Gastrocnemius medialis (tissue), 4 donors: Measurements from ENCODE around the gene UNC5C. TPM values are rescaled to one million over a fixed set of nuclear protein-coding genes. Genes with fewer than 3 reads are reported as not detected.

Experiments used
- ATAC-seq, 2 donors: fragments of 150-250 bp; one replicate each; pipeline ENCODE4 v1.9.1; 2016
- DNase-seq, 2 donors: peaks; one replicate each; pipeline ENCODE4 v3.0.0-alpha.2; 2019
- H3K27ac ChIP-seq, 4 donors: fragments of 200-600 bp; sonication (generic); 1 replicate in 1 of 4; 2 replicates in 3 of 4; pipeline ENCODE4 v1.5.1; 2016 to 2018; ENCODE audit warnings: mild to moderate bottlenecking in 2 of 4, moderate library complexity in 1 of 4
- H3K27me3 ChIP-seq, 3 donors: fragments of 200-600 bp; sonication (generic) in 2 of 3; 1 replicate in 1 of 3; 2 replicates in 2 of 3; pipeline versions ENCODE4 v1.5.1 to v1.6.0; 2016 to 2019; ENCODE audit warnings: mild to moderate bottlenecking in 1 of 3, moderate library complexity in 1 of 3
- H3K36me3 ChIP-seq, 2 donors: fragments of 200-600 bp; sonication (generic) in 1 of 2; one replicate each; pipeline ENCODE4 v1.5.1; 2017 to 2018
- H3K4me1 ChIP-seq, 2 donors: fragments of 200-600 bp; sonication (generic) in 1 of 2; one replicate each; pipeline ENCODE4 v1.5.1; 2016 to 2017; ENCODE audit warnings: mild to moderate bottlenecking in 2 of 2
- H3K4me3 ChIP-seq, 4 donors: fragments of 200-600 bp; sonication (generic) in 3 of 4; 1 replicate in 1 of 4; 2 replicates in 3 of 4; pipeline ENCODE4 v1.5.1; 2016 to 2019; ENCODE audit warnings: mild to moderate bottlenecking in 2 of 4
- H3K9me3 ChIP-seq, 3 donors: fragments of 200-600 bp; sonication (generic) in 2 of 3; 1 replicate in 1 of 3; 2 replicates in 2 of 3; pipeline ENCODE4 v1.5.1; 2016 to 2019
- POLR2A ChIP-seq, 2 donors: fragments of 450-650 bp; IDR thresholded peaks; one replicate each; pipeline ENCODE4 v1.6.1; 2017; ENCODE audit warnings: antibody characterized with exemption in 2 of 2, mild to moderate bottlenecking in 2 of 2, moderate library complexity in 2 of 2
- in situ Hi-C, 4 donors: fragments of 200-750 bp; cut with MboI; loops; one replicate each; pipeline versions ENCODE4 v1.15.0 to v1.8.0; 2017; ENCODE audit warnings: low sequenced_read_pairs in 4 of 4
- intact Hi-C: fragments of 100-400 bp; cut with DNase I; formaldehyde crosslinking; loops from one replicate; pipeline ENCODE4 v1.15.1; 2023; ENCODE audit warnings: low total_unique reads
- total RNA-seq, 4 donors: library from RNA; depleted of rRNA; stranded (reverse); fragments of >200 nt; gene quantifications; one replicate each; pipeline versions ENCODE4 v1.1.0 to v1.2.3, GENCODE V29; 2016
- TF ChIP-seq, protein P1 (sequence below), 5 experiments: fragments of 450-650 bp in 3 of 5; fragments of 200-600 bp in 2 of 5; sonication (generic) in 2 of 5; IDR thresholded peaks in 4 of 5; conservative IDR thresholded peaks in 1 of 5; 1 replicate in 4 of 5; 2 replicates in 1 of 5; pipeline ENCODE4 v1.5.1; 2016 to 2019; ENCODE audit warnings: antibody characterized with exemption in 5 of 5, mild to moderate bottlenecking in 3 of 5, moderate library complexity in 3 of 5

Gene UNC5C
- total RNA-seq, 4 donors from 2014 or later = 0.07 to 0.33 (median 0.23) TPM; not detected in 1

DNA sequence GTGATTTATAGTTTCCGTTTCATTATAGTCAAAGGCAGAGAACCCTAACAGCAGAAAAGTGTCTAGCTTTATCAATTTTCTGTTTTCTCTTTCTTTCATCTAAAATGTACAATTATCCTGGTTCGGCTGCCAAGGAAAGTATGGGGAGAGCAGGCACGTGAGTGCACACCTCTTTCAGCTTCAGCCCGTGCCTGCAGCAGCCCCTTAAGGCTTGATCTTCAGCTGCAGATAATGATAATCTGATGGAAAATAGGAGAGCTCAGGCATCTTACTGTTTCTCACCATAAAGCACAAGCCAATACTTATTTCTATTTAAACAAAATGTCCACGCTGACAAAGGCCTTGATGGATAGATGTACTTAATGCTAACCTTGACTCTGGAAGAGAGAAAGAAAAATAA, 334.4 kb downstream of the UNC5C start:
- no peaks in the 10 kb centered on the region for H3K36me3 ChIP-seq
- ATAC-seq = no peak
- H3K27ac ChIP-seq = no peak overlapping the region
- H3K4me1 ChIP-seq = no peaks in the 10 kb centered on the region
- no peaks in the 10 kb centered on the region for H3K9me3 ChIP-seq
- intact Hi-C loops (no loop called here), in situ Hi-C loops (no loop called here)
- H3K4me3 ChIP-seq = no peak overlapping the region
- TF ChIP-seq, protein P1, sequence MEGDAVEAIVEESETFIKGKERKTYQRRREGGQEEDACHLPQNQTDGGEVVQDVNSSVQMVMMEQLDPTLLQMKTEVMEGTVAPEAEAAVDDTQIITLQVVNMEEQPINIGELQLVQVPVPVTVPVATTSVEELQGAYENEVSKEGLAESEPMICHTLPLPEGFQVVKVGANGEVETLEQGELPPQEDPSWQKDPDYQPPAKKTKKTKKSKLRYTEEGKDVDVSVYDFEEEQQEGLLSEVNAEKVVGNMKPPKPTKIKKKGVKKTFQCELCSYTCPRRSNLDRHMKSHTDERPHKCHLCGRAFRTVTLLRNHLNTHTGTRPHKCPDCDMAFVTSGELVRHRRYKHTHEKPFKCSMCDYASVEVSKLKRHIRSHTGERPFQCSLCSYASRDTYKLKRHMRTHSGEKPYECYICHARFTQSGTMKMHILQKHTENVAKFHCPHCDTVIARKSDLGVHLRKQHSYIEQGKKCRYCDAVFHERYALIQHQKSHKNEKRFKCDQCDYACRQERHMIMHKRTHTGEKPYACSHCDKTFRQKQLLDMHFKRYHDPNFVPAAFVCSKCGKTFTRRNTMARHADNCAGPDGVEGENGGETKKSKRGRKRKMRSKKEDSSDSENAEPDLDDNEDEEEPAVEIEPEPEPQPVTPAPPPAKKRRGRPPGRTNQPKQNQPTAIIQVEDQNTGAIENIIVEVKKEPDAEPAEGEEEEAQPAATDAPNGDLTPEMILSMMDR (IDR thresholded peaks at IDR 0.05 in 4 of 5, conservative IDR thresholded peaks at IDR 0.05 in 1 of 5) = no peak
- no peak for TF ChIP-seq POLR2A (IDR thresholded peaks at IDR 0.05)
- no peaks in the 10 kb centered on the region for H3K27me3 ChIP-seq
- DNase-seq = no peak

DNA sequence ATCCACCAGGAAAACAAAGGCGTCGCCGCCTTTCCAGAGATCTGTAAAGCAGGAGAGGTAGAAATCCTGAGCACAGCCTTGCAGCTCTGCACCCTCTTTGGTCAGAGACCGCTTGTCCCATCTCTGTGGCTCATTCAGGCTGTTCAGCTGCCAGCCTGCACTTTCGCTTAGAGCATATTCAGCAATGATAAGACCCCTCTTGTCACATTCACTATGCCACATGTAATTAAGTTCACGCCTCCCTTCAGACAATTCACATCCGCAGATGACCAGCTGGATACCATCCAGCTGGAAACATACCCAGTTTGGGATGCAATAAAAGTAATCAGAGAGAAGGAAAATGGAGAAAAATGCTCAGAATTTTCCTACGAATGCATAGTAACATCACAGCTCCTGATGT, 335.4 kb downstream of the UNC5C start:
- H3K27me3 ChIP-seq = no peaks in the 10 kb centered on the region
- intact Hi-C loops (no loop called here), in situ Hi-C loops (no loop called here)
- ATAC-seq (no peak), DNase-seq (no peak)
- H3K27ac ChIP-seq = no peak overlapping the region
- no peaks in the 10 kb centered on the region for H3K4me1 ChIP-seq
- H3K36me3 ChIP-seq = no peaks in the 10 kb centered on the region
- H3K9me3 ChIP-seq = no peaks in the 10 kb centered on the region
- TF ChIP-seq POLR2A (IDR thresholded peaks at IDR 0.05) = no peak
- TF ChIP-seq, protein P1 (IDR thresholded peaks at IDR 0.05 in 4 of 5, conservative IDR thresholded peaks at IDR 0.05 in 1 of 5) = no peak
- H3K4me3 ChIP-seq = no peak overlapping the region

DNA sequence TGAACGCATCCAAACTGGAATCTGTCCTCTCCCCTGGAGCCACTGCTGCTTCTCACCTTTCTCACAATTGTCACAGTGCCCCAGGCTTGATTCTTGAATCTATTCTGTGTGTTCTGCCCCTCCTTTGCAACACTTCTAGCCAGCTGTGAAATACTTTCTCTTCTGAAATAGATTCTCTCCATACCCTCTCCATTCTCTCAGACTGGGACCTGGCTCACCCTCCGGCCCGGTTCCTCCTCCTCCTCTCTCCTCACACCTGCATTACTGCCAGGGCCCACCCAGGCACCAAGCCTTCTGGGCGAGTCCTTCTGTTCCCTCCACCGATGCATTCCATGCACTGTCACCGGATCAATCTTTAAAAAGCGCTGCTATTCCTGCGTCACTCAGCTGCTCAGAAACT, 336.1 kb downstream of the UNC5C start:
- in situ Hi-C loops = no loop called here
- Histone ChIP-seq H3K36me3 (no peaks in the 10 kb centered on the region), H3K27me3 (no peaks in the 10 kb centered on the region), H3K4me3 (no peak overlapping the region), H3K4me1 (no peaks in the 10 kb centered on the region), H3K9me3 (no peaks in the 10 kb centered on the region), H3K27ac (no peak overlapping the region)
- DNase-seq = no peak
- no peak for ATAC-seq
- no peak for TF ChIP-seq POLR2A (IDR thresholded peaks at IDR 0.05)
- TF ChIP-seq, protein P1 (IDR thresholded peaks at IDR 0.05 in 4 of 5, conservative IDR thresholded peaks at IDR 0.05 in 1 of 5) = no peak
- intact Hi-C loops = no loop called here

DNA sequence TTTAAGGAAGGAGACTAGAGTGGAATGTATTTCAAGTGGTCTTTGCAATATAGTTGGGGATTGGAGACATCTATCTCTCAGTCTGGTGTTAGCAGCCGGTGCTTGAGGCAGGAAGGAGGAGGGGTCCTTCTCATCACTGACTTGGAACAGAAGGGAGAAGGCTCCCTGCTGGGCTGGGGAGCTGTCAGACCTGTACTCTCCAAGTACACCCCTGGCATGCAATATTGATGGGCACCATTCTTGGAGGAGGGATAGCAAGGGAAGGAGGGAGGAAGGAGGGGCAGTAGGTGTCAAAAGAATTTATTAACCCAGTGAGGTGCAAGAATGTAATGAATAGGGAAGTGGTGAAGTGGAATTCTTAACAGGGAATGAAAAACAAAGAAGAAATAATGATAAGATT, 338.8 kb downstream of the UNC5C start:
- no peak for TF ChIP-seq POLR2A (IDR thresholded peaks at IDR 0.05)
- TF ChIP-seq, protein P1 (IDR thresholded peaks at IDR 0.05 in 4 of 5, conservative IDR thresholded peaks at IDR 0.05 in 1 of 5) = no peak
- H3K27ac ChIP-seq = no peak overlapping the region
- in situ Hi-C loops (no loop called here), intact Hi-C loops (no loop called here)
- H3K9me3 ChIP-seq = no peaks in the 10 kb centered on the region
- no peaks in the 10 kb centered on the region for H3K36me3 ChIP-seq
- no peaks in the 10 kb centered on the region for H3K4me1 ChIP-seq
- no peaks in the 10 kb centered on the region for H3K27me3 ChIP-seq
- no peak overlapping the region for H3K4me3 ChIP-seq
- DNase-seq (no peak), ATAC-seq (no peak)

DNA sequence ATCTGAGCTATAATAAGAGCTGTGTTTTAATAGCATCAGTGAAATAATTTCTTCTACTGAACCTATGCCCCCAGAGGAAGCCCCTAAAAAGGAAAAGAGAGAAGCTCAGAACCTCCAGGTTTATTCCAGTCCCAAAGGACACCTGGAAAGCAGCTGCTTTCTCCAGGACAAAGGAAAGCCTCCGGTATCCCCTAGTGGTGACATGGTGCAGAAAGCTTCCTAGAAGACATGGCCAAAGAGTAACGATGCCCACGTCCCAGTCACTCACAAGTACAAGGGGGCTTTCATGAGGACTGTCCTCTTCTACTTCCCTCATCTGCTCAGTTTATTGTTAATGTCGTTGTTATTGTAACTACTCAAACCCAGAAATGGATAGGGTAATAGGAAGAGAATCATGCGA, 343.9 kb downstream of the UNC5C start:
- no peaks in the 10 kb centered on the region for H3K9me3 ChIP-seq
- TF ChIP-seq, protein P1 (IDR thresholded peaks at IDR 0.05 in 4 of 5, conservative IDR thresholded peaks at IDR 0.05 in 1 of 5) = no peak
- TF ChIP-seq POLR2A (IDR thresholded peaks at IDR 0.05) = no peak
- in situ Hi-C loops = no loop called here
- no peaks in the 10 kb centered on the region for H3K27me3 ChIP-seq
- no peaks in the 10 kb centered on the region for H3K4me1 ChIP-seq
- no peaks in the 10 kb centered on the region for H3K36me3 ChIP-seq
- intact Hi-C loops = no loop called here
- H3K27ac ChIP-seq = no peak overlapping the region
- no peak overlapping the region for H3K4me3 ChIP-seq
- DNase-seq (no peak), ATAC-seq (no peak)
